Panc1 (cell line): ENCODE results near the gene ITGA4. TPM values are rescaled to one million over a fixed set of nuclear protein-coding genes. Genes with fewer than 3 reads are reported as not detected.

Experiments
- ATAC-seq: fragments of 200-7000 bp; cut with Tn5 transposase; 2 replicates; pipeline ENCODE4 v1.9.1; 2020; ENCODE audit warnings: mild to moderate bottlenecking, moderate library complexity
- BruUV-seq: library from RNA; stranded (reverse); fragments of 400-500 nt; replicated peaks from 2 replicates; lab custom pipeline; 2021; lab: Mats Ljungman, UMichigan
- CTCF ChIA-PET: fragments of 300-600 bp; sonication (Branson Sonifier 250); formaldehyde crosslinking; loops from one replicate; lab custom pipeline; 2022; ENCODE audit warnings: antibody characterized with exemption; lab: Charles Lee
- POLR2A ChIA-PET: fragments of 300-600 bp; sonication (Branson Sonifier 250); formaldehyde crosslinking; loops from one replicate; lab custom pipeline; 2022; ENCODE audit warnings: antibody characterized with exemption; lab: Charles Lee
- DNase-seq: peaks from one replicate; pipeline ENCODE4 v3.0.0-alpha.2; 2010; ENCODE audit warnings: low read depth, low spot score
- H3K27ac ChIP-seq: 2 replicates; pipeline ENCODE4 v1.5.1; 2011; ENCODE audit warnings: mild to moderate bottlenecking, low read length, inconsistent platforms
- H3K27me3 ChIP-seq: fragments of 200-500 bp; sonication (Bioruptor generic); 2 replicates; pipeline ENCODE4 v1.6.0; 2014; ENCODE audit warnings: low read length, inconsistent platforms; ENCODE audit not compliant: control insufficient read depth, insufficient read depth
- H3K36me3 ChIP-seq: fragments of 200-500 bp; sonication (Bioruptor generic); 2 replicates; pipeline ENCODE4 v1.5.1; 2014; ENCODE audit warnings: inconsistent platforms, mild to moderate bottlenecking, low read length, moderate library complexity; ENCODE audit not compliant: control insufficient read depth, insufficient read depth
- H3K4me1 ChIP-seq: 2 replicates; pipeline ENCODE4 v1.5.1; 2011; ENCODE audit warnings: inconsistent platforms, mild to moderate bottlenecking, low read length, moderate library complexity; ENCODE audit not compliant: control insufficient read depth, insufficient read depth
- H3K4me3 ChIP-seq, 2 experiments: 2 replicates each; pipeline ENCODE4 v1.5.1; 2011 to 2012; ENCODE audit warnings: low read depth in 2 of 2, low read length in 2 of 2, mild to moderate bottlenecking in 2 of 2, inconsistent platforms in 1 of 2, moderate library complexity in 1 of 2
- H3K9me3 ChIP-seq: fragments of 200-500 bp; sonication (Bioruptor generic); 2 replicates; pipeline ENCODE4 v1.5.1; 2014; ENCODE audit warnings: low read depth, mild to moderate bottlenecking, inconsistent platforms, low read length, moderate library complexity; ENCODE audit not compliant: control insufficient read depth, insufficient read depth
- POLR2AphosphoS5 ChIP-seq: IDR thresholded peaks from 2 replicates; pipeline ENCODE4 v1.6.1; 2012; ENCODE audit warnings: mild to moderate bottlenecking, low read depth, low read length, moderate library complexity
- SIN3A ChIP-seq: IDR thresholded peaks from 2 replicates; pipeline ENCODE4 v1.6.1; 2012; ENCODE audit warnings: low read depth, mild to moderate bottlenecking, low read length, moderate library complexity, borderline replicate concordance; ENCODE audit not compliant: insufficient read depth
- TCF7L2 ChIP-seq: IDR thresholded peaks from 2 replicates; pipeline ENCODE4 v1.6.1; 2011; ENCODE audit warnings: mild to moderate bottlenecking, low read depth, low read length, inconsistent platforms
- in situ Hi-C: cut with HindIII; loops from 2 replicates; pipeline ENCODE4 v1.10.0; 2016; ENCODE audit warnings: low sequenced_read_pairs, low pct_unique_long_range_greater_than_20kb
- intact Hi-C: fragments of 100-400 bp; cut with micrococcal nuclease; formaldehyde crosslinking; loops from one replicate; pipeline ENCODE4 v1.10.0; 2022; ENCODE audit not compliant: unreplicated experiment
- total RNA-seq: library from RNA; stranded (reverse); gene quantifications from one replicate; pipeline ENCODE4 v1.2.1, GENCODE V29; 2021; ENCODE audit not compliant: unreplicated experiment
- TF ChIP-seq, protein P1 (sequence below), 2 experiments: IDR thresholded peaks; 2 replicates each; pipeline ENCODE4 v1.6.1; 2011 to 2012; ENCODE audit warnings: low read depth in 2 of 2, control low read depth in 1 of 2, low read length in 1 of 2, mild to moderate bottlenecking in 1 of 2, moderate library complexity in 1 of 2; ENCODE audit not compliant: insufficient read depth in 1 of 2
- TF ChIP-seq, protein P2 (sequence below): fragments of 450-650 bp; IDR thresholded peaks from 2 replicates; pipeline ENCODE4 v1.5.1; 2017; ENCODE audit warnings: mild to moderate bottlenecking

Gene ITGA4
- total RNA-seq, 1 experiment from 2014 or later, result 0.36 TPM

DNA sequence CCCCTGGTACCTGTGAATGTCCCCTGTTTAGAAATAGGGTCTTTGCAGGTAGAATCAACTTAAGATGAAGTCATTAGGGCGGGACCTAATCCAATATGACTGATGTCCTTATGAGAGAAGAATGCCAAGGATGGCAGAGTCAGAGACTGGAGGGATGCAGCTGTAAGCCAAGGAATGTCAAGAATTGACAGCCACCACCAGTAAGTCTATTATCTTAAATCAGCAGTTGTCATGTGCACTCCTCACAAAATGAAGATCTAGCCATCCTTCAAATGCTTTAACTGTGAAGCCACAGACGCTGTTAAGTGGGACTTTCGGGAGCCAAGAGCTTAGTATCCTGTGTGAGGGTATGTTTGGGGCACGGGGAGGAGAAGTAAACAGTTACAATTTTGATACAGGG, 83.2 kb downstream of the ITGA4 start:
- no peak for DNase-seq
- no peak for ATAC-seq
- H3K27me3 ChIP-seq, result no peaks in the 10 kb centered on the region
- no peaks in the 10 kb centered on the region for H3K9me3 ChIP-seq
- H3K27ac ChIP-seq, result no peak overlapping the region
- ChIA-PET POLR2A (no interaction called here), CTCF (no interaction called here)
- intact Hi-C loops (no loop called here), in situ Hi-C loops (no loop called here)
- no peaks in the 10 kb centered on the region for H3K4me1 ChIP-seq
- no peak for TF ChIP-seq TCF7L2
- TF ChIP-seq SIN3A, result no peak
- TF ChIP-seq, protein P1, sequence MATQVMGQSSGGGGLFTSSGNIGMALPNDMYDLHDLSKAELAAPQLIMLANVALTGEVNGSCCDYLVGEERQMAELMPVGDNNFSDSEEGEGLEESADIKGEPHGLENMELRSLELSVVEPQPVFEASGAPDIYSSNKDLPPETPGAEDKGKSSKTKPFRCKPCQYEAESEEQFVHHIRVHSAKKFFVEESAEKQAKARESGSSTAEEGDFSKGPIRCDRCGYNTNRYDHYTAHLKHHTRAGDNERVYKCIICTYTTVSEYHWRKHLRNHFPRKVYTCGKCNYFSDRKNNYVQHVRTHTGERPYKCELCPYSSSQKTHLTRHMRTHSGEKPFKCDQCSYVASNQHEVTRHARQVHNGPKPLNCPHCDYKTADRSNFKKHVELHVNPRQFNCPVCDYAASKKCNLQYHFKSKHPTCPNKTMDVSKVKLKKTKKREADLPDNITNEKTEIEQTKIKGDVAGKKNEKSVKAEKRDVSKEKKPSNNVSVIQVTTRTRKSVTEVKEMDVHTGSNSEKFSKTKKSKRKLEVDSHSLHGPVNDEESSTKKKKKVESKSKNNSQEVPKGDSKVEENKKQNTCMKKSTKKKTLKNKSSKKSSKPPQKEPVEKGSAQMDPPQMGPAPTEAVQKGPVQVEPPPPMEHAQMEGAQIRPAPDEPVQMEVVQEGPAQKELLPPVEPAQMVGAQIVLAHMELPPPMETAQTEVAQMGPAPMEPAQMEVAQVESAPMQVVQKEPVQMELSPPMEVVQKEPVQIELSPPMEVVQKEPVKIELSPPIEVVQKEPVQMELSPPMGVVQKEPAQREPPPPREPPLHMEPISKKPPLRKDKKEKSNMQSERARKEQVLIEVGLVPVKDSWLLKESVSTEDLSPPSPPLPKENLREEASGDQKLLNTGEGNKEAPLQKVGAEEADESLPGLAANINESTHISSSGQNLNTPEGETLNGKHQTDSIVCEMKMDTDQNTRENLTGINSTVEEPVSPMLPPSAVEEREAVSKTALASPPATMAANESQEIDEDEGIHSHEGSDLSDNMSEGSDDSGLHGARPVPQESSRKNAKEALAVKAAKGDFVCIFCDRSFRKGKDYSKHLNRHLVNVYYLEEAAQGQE (IDR thresholded peaks at IDR 0.05; ENCODE audit: insufficient read depth in 1 of 2, low read depth in 2 of 2, low read length in 1 of 2), result no peak
- TF ChIP-seq, protein P2, sequence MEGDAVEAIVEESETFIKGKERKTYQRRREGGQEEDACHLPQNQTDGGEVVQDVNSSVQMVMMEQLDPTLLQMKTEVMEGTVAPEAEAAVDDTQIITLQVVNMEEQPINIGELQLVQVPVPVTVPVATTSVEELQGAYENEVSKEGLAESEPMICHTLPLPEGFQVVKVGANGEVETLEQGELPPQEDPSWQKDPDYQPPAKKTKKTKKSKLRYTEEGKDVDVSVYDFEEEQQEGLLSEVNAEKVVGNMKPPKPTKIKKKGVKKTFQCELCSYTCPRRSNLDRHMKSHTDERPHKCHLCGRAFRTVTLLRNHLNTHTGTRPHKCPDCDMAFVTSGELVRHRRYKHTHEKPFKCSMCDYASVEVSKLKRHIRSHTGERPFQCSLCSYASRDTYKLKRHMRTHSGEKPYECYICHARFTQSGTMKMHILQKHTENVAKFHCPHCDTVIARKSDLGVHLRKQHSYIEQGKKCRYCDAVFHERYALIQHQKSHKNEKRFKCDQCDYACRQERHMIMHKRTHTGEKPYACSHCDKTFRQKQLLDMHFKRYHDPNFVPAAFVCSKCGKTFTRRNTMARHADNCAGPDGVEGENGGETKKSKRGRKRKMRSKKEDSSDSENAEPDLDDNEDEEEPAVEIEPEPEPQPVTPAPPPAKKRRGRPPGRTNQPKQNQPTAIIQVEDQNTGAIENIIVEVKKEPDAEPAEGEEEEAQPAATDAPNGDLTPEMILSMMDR, result no peak
- TF ChIP-seq POLR2AphosphoS5, result no peak
- no peak overlapping the region for H3K4me3 ChIP-seq
- no peaks in the 10 kb centered on the region for H3K36me3 ChIP-seq
- BruUV-seq, result no TSS peak

DNA sequence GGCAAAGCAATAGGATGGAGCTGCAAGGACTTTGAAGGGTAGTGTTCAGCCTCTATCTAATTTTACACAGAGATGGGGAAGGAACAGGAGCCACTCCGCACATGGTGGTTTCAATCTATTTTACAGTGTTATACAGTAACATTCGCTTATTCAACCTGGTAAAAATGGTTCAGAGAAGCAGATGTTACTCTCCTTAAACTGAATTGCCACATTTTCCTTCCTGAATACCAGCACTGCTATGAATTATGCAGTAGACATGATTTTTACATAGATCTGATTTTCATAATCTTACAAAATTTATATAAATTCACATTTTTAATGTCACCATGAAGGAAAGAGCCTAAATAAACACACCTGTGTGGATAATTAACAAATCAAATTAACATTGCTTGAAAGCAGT, 85.0 kb downstream of the ITGA4 start:
- Histone ChIP-seq H3K4me3 (no peak overlapping the region), H3K27me3 (no peaks in the 10 kb centered on the region), H3K36me3 (no peaks in the 10 kb centered on the region), H3K27ac (no peak overlapping the region), H3K9me3 (no peaks in the 10 kb centered on the region), H3K4me1 (no peaks in the 10 kb centered on the region)
- no peak for ATAC-seq
- TF ChIP-seq, protein P2, result no peak
- TF ChIP-seq SIN3A (no peak), TCF7L2 (no peak), POLR2AphosphoS5 (no peak)
- TF ChIP-seq, protein P1 (IDR thresholded peaks at IDR 0.05; ENCODE audit: insufficient read depth in 1 of 2, low read depth in 2 of 2, low read length in 1 of 2), result no peak
- intact Hi-C loops, result no loop called here
- POLR2A ChIA-PET, result no interaction called here
- no peak for DNase-seq
- in situ Hi-C loops, result no loop called here
- no TSS peak for BruUV-seq
- CTCF ChIA-PET, result no interaction called here
